GM12874 (cell line): ENCODE results near the gene TMEM203.

Source experiments
- CTCF ChIP-seq: IDR thresholded peaks from 2 replicates; pipeline ENCODE4 v1.5.1; 2011; ENCODE audit warnings: low read depth, mild to moderate bottlenecking, control low read depth, low read length, moderate library complexity; ENCODE audit not compliant: insufficient read depth

The TMEM203 gene

GRCh38 chr9:137182836-137183235 is 22.6 kb downstream of the TMEM203 start:
- TF ChIP-seq CTCF, result no peak

- TF ChIP-seq CTCF, result no peak
These were observed 23.8 kb downstream of the TMEM203 start for GRCh38 chr9:137181680-137182079.

GRCh38 chr9:137180491-137180890 is 25.0 kb downstream of the TMEM203 start:
- TF ChIP-seq CTCF, result no peak

- no peak for TF ChIP-seq CTCF
These were observed 25.7 kb downstream of the TMEM203 start for GRCh38 chr9:137179761-137180160.

- TF ChIP-seq CTCF, result no peak
These were observed 26.4 kb downstream of the TMEM203 start for GRCh38 chr9:137178939-137179630.

GRCh38 chr9:137178201-137178938 is 27.1 kb downstream of the TMEM203 start:
- no peak for TF ChIP-seq CTCF

GRCh38 chr9:137176302-137177182 is 28.9 kb downstream of the TMEM203 start:
- peak; percentile 80 for TF ChIP-seq CTCF
